ENCODE data around the gene MCC.

MCC gene

GRCh38 chr5:113223315-113223714, 264.9 kb downstream of the MCC start:
- no peak for DNase-seq (ENCODE audit: low spot score)

GRCh38 chr5:113221294-113222176, 266.7 kb downstream of the MCC start:
- DNase-seq (ENCODE audit: low spot score): no peak

GRCh38 chr5:113219695-113220094, 268.6 kb downstream of the MCC start:
- DNase-seq (ENCODE audit: low spot score): no peak

GRCh38 chr5:113218906-113219517, 269.2 kb downstream of the MCC start:
- DNase-seq (ENCODE audit: low spot score): no peak

GRCh38 chr5:113218200-113218599, 270.1 kb downstream of the MCC start:
- DNase-seq (ENCODE audit: low spot score): no peak

GRCh38 chr5:113217619-113218184, 270.6 kb downstream of the MCC start:
- DNase-seq (ENCODE audit: low spot score): no peak

GRCh38 chr5:113216545-113216944, 271.7 kb downstream of the MCC start:
- no peak for DNase-seq (ENCODE audit: low spot score)

GRCh38 chr5:113215401-113216060, 272.7 kb downstream of the MCC start:
- no peak for DNase-seq (ENCODE audit: low spot score)

- no peak for DNase-seq (ENCODE audit: low spot score)
These were observed 273.5 kb downstream of the MCC start for GRCh38 chr5:113214606-113215323.

- no peak for DNase-seq (ENCODE audit: low spot score)
These were observed 274.5 kb downstream of the MCC start for GRCh38 chr5:113213551-113214425.

- DNase-seq (ENCODE audit: low spot score): no peak
These were observed 275.9 kb downstream of the MCC start for GRCh38 chr5:113212244-113212920.

GRCh38 chr5:113209498-113209897, 278.8 kb downstream of the MCC start:
- DNase-seq (ENCODE audit: low spot score): no peak

GRCh38 chr5:113205807-113206206, 282.4 kb downstream of the MCC start:
- no peak for DNase-seq (ENCODE audit: low spot score)

GRCh38 chr5:113205323-113205722, 282.9 kb downstream of the MCC start:
- no peak for DNase-seq (ENCODE audit: low spot score)

- no peak for DNase-seq (ENCODE audit: low spot score)
These were observed 283.6 kb downstream of the MCC start for GRCh38 chr5:113204525-113205161.

GRCh38 chr5:113203916-113204315, 284.3 kb downstream of the MCC start:
- no peak for DNase-seq (ENCODE audit: low spot score)

- no peak for DNase-seq (ENCODE audit: low spot score)
These were observed 285.2 kb downstream of the MCC start for GRCh38 chr5:113202746-113203716.

GRCh38 chr5:113202287-113202686, 286.0 kb downstream of the MCC start:
- no peak for DNase-seq (ENCODE audit: low spot score)

GRCh38 chr5:113201715-113202114, 286.5 kb downstream of the MCC start:
- DNase-seq (ENCODE audit: low spot score): no peak

Data from hematopoietic multipotent progenitor cell treated with erythropoietin and hydrocortisone succinate and interleukin-3 and kit ligand, for 17 days (in vitro differentiated cells).